OCI-LY3 (cell line): Measurements from ENCODE around the gene CISH.

Experiments
- H2AFZ ChIP-seq: fragments of 200-600, 300-600 bp; shearing (Covaris generic); 2 replicates; pipeline ENCODE4 v1.6.0; 2014; ENCODE audit warnings: antibody characterized with exemption, low read depth, low read length
- H3K27ac ChIP-seq: fragments of 200-600, 300-600 bp; sonication (generic); 2 replicates; pipeline ENCODE4 v1.5.1; 2014; ENCODE audit warnings: mild to moderate bottlenecking, low read length, moderate library complexity, mixed read lengths
- H3K27me3 ChIP-seq: fragments of 200-600, 300-600 bp; sonication (generic); 2 replicates; pipeline ENCODE4 v1.6.1; 2014; ENCODE audit warnings: low read depth, low read length, mixed read lengths
- H3K36me3 ChIP-seq: fragments of 200-600, 300-600 bp; sonication (generic); replicated peaks from 2 replicates; pipeline ENCODE3; 2014; ENCODE audit warnings: low read depth, low read length, mixed read lengths
- H3K4me1 ChIP-seq: fragments of 300-600, 200-600 bp; sonication (generic); 2 replicates; pipeline ENCODE4 v1.6.1; 2014; ENCODE audit warnings: low read length, mixed read lengths
- H3K4me2 ChIP-seq: fragments of 200-600, 300-600 bp; sonication (generic); 2 replicates; pipeline ENCODE4 v1.6.1; 2014; ENCODE audit warnings: low read length, mixed read lengths
- H3K4me3 ChIP-seq: fragments of 300-600, 200-600 bp; sonication (generic); 2 replicates; pipeline ENCODE4 v1.5.1; 2014; ENCODE audit warnings: antibody characterized with exemption, mild to moderate bottlenecking, low read length, moderate library complexity
- H3K79me2 ChIP-seq: fragments of 300-600, 200-600 bp; shearing (Covaris generic); 2 replicates; pipeline ENCODE4 v1.6.1; 2014; ENCODE audit warnings: mild to moderate bottlenecking, low read length, mixed read lengths
- H3K9ac ChIP-seq: fragments of 300-600, 200-600 bp; shearing (Covaris generic); 2 replicates; pipeline ENCODE4 v1.6.0; 2014; ENCODE audit warnings: mild to moderate bottlenecking, low read length, moderate library complexity
- H3K9me3 ChIP-seq: fragments of 200-600, 300-600 bp; shearing (Covaris generic); 2 replicates; pipeline ENCODE4 v1.6.1; 2014; ENCODE audit warnings: low read length, mixed read lengths; ENCODE audit not compliant: insufficient read depth
- H4K20me1 ChIP-seq: fragments of 200-600, 300-600 bp; sonication (generic); 2 replicates; pipeline ENCODE4 v1.6.1; 2016; ENCODE audit warnings: low read length, mixed read lengths; ENCODE audit not compliant: insufficient read depth
- CTCF ChIP-seq: fragments of 200-600, 300-600 bp; sonication (generic); IDR thresholded peaks from 2 replicates; pipeline ENCODE4 v1.5.1; 2014; ENCODE audit warnings: antibody characterized with exemption, low read length, low read depth
- EZH2phosphoT487 ChIP-seq: fragments of 200-600 bp; shearing (Covaris generic); IDR thresholded peaks from 2 replicates; pipeline ENCODE4 v1.6.1; 2018; ENCODE audit warnings: antibody characterized with exemption, mixed run types, low read depth

CISH gene

DNA sequence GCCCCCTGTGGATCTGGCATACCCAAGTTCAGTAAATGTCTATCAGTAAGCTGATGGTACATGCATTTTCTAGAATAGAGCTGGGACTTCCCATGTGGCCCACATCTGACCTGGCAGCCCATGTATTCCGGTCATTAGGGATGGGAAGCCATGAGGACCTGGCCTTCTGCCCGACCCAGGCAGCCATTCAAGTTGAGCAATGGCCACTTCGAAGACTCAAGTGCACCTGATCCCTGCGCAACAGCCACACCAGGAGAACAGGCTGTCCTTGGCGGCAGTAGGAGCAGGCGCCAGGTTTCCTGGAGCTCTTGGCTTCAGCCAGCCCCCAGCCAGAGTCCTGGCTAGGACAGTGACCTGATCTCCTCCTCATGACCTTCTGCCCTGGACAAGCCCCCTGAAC is 27.7 kb downstream of the CISH start:
- Histone ChIP-seq H3K79me2 (no peaks in the 10 kb centered on the region), H3K4me1 (peaks cover 13% of the 10 kb centered on the region), H3K27ac (no peak overlapping the region), H3K4me3 (no peak overlapping the region), H2AFZ (no peak overlapping the region), H4K20me1 (no peaks in the 10 kb centered on the region), H3K4me2 (no peak overlapping the region), H3K36me3 (peaks cover 4% of the 10 kb centered on the region), H3K9me3 (no peaks in the 10 kb centered on the region), H3K27me3 (no peaks in the 10 kb centered on the region), H3K9ac (no peak overlapping the region)
- TF ChIP-seq CTCF, result no peak
- TF ChIP-seq EZH2phosphoT487, result no peak

- H3K9me3 ChIP-seq, result no peaks in the 10 kb centered on the region
- H3K4me3 ChIP-seq, result no peak overlapping the region
- no peaks in the 10 kb centered on the region for H3K4me1 ChIP-seq
- no peaks in the 10 kb centered on the region for H3K79me2 ChIP-seq
- H3K27me3 ChIP-seq, result no peaks in the 10 kb centered on the region
- no peak overlapping the region for H3K27ac ChIP-seq
- H3K36me3 ChIP-seq, result peaks cover 4% of the 10 kb centered on the region
- H3K9ac ChIP-seq, result no peak overlapping the region
- no peak overlapping the region for H2AFZ ChIP-seq
- H3K4me2 ChIP-seq, result no peak overlapping the region
- H4K20me1 ChIP-seq, result no peaks in the 10 kb centered on the region
- TF ChIP-seq EZH2phosphoT487 (no peak), CTCF (no peak)
Observed at GRCh38 chr3:50582083-50582482, 29.5 kb downstream of the CISH start.

GRCh38 chr3:50581459-50581842 is 30.1 kb downstream of the CISH start:
- Histone ChIP-seq H3K9me3 (no peaks in the 10 kb centered on the region), H2AFZ (no peak overlapping the region), H3K4me2 (no peak overlapping the region), H3K4me3 (no peak overlapping the region), H3K27me3 (no peaks in the 10 kb centered on the region), H3K79me2 (no peaks in the 10 kb centered on the region), H3K36me3 (peaks cover 4% of the 10 kb centered on the region), H3K27ac (no peak overlapping the region), H3K9ac (no peak overlapping the region), H4K20me1 (no peaks in the 10 kb centered on the region), H3K4me1 (no peaks in the 10 kb centered on the region)
- no peak for TF ChIP-seq CTCF
- TF ChIP-seq EZH2phosphoT487, result no peak

DNA sequence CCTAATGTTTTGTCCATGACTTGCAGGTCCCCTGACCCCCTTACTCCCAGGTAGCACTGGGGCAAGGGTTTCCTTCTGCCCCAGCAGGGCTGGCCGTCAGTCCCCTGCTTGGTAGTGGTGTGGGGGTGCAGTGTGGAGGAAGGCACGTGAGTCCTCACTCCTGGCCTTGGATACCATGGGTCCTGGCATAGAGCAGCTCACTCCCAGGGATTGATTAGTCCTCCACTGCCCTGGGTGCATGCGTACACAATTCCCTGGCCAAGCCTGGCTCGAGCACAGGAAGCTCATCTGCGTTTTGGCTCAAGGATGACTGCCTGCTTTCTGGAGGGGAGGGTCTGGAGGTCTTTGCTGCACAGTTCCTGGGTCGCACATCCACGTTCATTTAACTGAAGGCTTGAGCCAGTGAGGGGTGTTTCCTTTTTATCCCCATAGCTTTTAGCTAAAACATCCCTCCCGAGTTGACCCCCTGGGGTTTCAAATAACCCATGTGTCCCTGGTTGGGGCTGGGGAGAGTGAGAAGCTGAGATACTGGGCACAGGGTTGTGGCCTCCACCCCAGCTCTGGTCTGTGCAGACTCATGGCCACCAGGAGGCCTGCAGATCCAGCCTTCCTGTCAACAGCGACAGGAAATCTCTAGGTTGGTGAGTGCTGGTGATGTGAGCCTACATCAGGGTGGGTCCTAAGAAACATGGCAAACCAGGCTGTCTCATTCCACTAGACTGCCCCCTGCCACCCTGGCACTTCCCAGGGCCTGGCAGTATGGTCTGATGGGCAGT is 30.7 kb downstream of the CISH start:
- no peak overlapping the region for H2AFZ ChIP-seq
- no peak overlapping the region for H3K27ac ChIP-seq
- no peaks in the 10 kb centered on the region for H3K79me2 ChIP-seq
- H3K4me2 ChIP-seq, result no peak overlapping the region
- H3K9ac ChIP-seq, result no peak overlapping the region
- H3K4me1 ChIP-seq, result no peaks in the 10 kb centered on the region
- no peak for TF ChIP-seq CTCF
- TF ChIP-seq EZH2phosphoT487, result no peak
- H3K36me3 ChIP-seq, result peaks cover 4% of the 10 kb centered on the region
- H3K4me3 ChIP-seq, result no peak overlapping the region
- no peaks in the 10 kb centered on the region for H3K9me3 ChIP-seq
- no peaks in the 10 kb centered on the region for H3K27me3 ChIP-seq
- no peaks in the 10 kb centered on the region for H4K20me1 ChIP-seq
